Astrocyte of the spinal cord (primary cell): ENCODE results near the gene ITPR2.
"Not testable (repeated sequence)": the region's sequence is repeated elsewhere in the genome, so short reads cannot be mapped to it uniquely, and the experiment has no call there.

Experiments
- DNase-seq: peaks from one replicate; pipeline ENCODE4 v3.0.0; 2011; ENCODE audit warnings: low read depth, low spot score
- H3K4me3 ChIP-seq: 2 replicates; pipeline ENCODE4 v1.5.1; 2011; ENCODE audit warnings: low read depth, mild to moderate bottlenecking, low read length, moderate library complexity
- in situ Hi-C: cut with HindIII; loops from 2 replicates; pipeline ENCODE4 v1.10.0; 2017; ENCODE audit warnings: low sequenced_read_pairs
- TF ChIP-seq, protein P1 (sequence below): IDR thresholded peaks from 2 replicates; pipeline ENCODE4 v1.5.1; 2012; ENCODE audit warnings: low read depth, mild to moderate bottlenecking, low read length, inconsistent platforms

The ITPR2 gene

DNA sequence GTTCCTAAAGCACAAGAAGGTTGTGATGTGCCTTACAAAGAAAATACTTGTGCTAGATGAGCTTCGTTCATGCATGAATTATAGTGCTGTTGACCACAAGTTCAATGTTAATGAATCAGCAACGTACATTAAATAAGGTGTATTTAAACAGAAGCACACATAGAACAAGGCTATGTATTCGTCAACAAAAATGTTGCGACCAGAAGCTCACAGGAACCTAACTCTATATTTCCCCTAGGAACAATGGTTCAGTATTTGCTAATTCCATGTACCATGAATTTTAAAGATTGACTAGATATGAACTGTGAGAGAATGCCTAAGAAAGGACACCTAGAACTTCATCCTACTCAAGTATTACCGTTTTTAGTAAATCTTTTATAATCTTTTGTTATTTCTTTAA, 149.6 kb downstream of the ITPR2 start:
- DNase-seq, result no peak
- no peak overlapping the region for H3K4me3 ChIP-seq
- TF ChIP-seq, protein P1, sequence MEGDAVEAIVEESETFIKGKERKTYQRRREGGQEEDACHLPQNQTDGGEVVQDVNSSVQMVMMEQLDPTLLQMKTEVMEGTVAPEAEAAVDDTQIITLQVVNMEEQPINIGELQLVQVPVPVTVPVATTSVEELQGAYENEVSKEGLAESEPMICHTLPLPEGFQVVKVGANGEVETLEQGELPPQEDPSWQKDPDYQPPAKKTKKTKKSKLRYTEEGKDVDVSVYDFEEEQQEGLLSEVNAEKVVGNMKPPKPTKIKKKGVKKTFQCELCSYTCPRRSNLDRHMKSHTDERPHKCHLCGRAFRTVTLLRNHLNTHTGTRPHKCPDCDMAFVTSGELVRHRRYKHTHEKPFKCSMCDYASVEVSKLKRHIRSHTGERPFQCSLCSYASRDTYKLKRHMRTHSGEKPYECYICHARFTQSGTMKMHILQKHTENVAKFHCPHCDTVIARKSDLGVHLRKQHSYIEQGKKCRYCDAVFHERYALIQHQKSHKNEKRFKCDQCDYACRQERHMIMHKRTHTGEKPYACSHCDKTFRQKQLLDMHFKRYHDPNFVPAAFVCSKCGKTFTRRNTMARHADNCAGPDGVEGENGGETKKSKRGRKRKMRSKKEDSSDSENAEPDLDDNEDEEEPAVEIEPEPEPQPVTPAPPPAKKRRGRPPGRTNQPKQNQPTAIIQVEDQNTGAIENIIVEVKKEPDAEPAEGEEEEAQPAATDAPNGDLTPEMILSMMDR, result no peak
- in situ Hi-C loops, result no loop called here

DNA sequence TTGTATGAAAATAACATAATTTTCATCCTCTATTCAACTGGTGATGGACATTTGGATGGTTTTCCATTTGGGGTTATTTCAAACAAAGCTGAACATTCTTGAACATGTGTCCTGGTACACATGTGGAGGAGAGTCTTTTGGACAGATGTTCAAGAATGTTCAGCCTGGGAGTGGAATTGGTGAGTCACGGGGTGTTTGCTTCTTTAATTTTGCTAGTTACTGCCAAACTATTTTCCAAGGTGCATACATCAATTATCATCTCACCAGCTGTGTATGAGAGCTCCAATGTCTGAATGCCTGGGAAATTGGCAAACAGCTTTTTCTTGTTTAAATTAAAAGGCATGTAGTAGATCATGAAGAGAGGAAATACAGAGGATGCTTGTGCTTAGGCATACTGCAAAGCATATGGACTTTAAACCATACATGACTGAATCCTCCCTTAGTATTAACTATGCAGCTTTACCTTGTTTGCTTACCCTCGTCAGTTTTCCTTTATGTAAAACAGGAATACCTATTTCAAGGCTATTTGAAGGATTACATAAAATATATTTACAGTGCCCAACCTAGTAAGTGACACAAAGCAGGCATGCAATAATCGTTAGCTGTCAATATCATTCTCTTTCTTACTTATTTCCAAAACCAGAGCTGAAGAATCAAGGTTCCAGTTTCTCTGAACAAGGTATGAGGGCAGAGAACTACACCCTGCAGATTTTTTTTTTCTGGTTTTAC, 152.1 kb downstream of the ITPR2 start:
- in situ Hi-C loops, result no loop called here
- DNase-seq, result no peak
- TF ChIP-seq, protein P1, result no peak
- no peak overlapping the region for H3K4me3 ChIP-seq

DNA sequence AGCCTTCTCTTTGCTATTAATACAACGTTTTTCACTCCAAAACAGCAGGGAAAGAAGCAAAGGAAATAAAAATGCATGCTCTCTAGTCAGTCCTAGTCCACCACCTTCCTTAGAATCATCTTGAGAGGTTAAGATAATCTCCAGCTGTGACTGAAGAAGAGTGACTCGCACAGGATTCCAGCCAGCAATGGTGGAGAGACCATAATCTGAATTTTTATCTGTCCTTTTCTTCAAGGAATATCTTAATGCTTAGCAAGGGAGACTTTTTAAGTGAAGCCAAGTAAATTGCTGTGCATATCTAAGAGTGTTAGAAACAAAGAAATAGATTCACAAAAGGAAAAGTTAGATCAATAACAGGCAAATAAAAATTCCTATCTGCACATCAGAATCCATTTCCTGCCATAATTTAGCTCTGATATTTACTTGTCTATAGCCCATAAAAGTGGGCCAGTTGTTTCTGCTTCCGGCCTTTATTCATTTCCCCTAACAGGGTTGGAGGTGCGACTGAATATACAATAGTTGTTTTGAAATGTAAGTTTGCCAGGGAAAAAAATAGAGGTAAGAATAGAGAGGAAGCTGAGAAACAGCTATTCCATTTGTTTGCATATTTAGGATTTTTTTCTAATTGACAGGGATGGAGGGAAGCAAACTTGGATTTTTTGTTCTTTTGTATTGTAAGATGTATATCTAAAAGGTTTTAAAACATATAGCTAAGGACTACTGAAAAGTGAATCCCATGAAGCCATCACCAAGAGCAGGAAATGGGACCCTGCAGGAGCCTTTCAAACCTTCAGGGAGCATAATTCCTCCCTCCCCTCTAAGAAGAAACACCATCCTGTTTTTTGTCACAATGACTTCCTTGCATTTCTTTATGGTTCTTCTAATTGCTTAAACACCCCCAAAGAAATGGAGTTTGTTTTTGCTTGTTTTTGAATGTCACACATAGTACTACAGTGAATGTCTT, 154.0 kb downstream of the ITPR2 start:
- DNase-seq, result no peak
- TF ChIP-seq, protein P1, result no peak
- in situ Hi-C loops, result no loop called here
- H3K4me3 ChIP-seq, result no peak overlapping the region

DNA sequence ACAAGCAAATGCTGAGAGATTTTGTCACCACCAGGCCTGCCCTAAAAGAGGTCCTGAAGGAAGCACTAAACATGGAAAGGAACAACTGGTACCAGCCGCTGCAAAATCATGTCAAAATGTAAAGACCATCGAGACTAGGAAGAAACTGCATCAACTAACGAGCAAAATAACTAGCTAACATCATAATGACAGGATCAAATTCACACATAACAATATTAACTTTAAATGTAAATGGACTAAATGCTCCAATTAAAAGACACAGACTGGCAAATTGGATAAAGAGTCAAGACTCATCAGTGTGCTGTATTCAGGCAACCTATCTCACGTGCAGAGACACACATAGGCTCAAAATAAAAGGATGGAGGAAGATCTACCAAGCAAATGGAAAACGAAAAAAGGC, 161.5 kb downstream of the ITPR2 start:
- DNase-seq, H3K4me3 ChIP-seq, in situ Hi-C loops: not testable (repeated sequence)

DNA sequence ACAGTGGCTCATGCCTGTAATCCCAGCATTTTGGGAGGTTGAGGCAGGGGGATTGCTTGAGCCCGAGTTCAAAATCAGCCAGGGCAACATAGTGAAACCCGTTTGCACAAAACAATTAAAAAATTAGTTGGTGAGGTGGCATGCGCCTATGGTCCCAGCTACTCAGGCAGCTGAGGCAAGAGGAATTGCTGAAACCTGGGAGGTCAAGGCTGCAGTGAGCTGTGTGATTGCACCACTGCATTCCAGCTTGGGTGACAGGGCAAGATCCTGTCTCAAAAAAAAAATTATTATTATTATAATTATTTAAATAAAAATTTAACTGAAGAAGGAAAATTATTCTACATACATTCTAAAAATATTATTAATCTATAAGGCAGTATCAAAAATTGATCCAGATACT, 164.1 kb downstream of the ITPR2 start:
- DNase-seq, result no peak
- in situ Hi-C loops, result no loop called here
- TF ChIP-seq, protein P1, result no peak
- H3K4me3 ChIP-seq, result no peak overlapping the region

DNA sequence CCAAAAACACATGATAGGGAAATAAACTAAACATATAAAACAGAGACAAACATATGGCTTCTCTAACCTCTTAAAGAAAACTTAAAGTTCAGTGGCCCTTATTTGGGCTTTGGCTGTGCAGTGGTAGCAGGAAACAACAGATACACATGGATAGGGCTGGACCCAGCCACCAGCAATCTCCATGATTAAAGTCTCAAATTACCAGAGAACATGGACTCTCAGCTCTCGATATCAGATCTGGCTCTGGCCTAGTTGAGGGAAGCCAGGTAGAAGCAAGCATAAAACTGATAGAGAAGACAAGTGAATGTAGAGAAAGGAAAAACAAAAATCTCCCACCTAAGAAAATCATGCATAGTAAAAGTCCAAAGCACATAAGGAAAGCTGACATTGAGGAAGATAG, 164.8 kb downstream of the ITPR2 start:
- in situ Hi-C loops, result no loop called here

More for the DNA sequence above, 164.8 kb downstream of the ITPR2 start:
- no peak overlapping the region for H3K4me3 ChIP-seq
- DNase-seq, result no peak
- TF ChIP-seq, protein P1, result no peak
